ENCODE data around the gene OXER1.

OXER1 gene

DNA sequence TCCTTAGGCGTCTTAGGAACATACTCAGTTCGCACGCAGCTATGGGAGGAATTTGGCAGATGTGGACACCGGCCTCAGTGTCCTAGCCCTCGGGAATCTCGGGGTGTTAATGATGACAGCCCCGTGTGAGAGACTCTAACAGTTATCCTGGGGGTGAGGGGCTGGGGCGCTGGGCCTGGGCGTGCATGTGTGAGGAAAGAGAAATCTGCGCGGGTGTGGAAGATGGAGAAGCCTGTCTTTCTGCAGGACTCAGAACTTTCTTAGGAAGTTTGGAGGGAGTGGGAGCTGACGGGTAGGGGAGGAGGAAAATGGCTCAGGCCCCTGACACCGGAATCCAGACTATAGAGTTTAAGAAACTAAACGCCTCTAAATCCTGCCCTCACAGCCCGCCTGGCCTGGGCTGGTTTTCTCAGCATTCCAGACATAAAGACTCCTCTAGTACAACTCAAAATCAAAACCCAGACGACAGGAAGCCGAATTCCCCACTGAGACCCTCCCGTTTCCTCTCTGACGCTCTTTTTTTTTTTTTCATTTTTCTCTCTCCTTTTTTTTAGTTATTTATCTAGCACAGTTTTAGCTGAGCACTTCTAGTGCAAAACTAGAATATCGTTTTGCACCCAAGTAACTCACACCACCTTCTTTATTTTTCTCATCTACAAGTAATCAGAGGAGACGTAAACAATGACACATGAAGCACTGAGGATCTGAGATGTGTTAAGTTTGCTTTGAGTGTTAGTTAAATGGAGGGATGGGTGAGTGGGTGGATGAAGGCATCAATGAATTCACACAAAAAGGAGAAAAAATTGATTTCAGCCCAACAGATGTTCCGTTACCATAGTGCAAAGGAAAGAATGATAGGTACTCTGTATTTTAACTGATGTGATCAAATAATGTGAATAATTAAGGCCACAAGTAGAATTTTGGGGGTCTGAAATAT, 29.7 kb upstream of the OXER1 start:
- DNase-seq (ENCODE audit: low read depth): no peak

DNA sequence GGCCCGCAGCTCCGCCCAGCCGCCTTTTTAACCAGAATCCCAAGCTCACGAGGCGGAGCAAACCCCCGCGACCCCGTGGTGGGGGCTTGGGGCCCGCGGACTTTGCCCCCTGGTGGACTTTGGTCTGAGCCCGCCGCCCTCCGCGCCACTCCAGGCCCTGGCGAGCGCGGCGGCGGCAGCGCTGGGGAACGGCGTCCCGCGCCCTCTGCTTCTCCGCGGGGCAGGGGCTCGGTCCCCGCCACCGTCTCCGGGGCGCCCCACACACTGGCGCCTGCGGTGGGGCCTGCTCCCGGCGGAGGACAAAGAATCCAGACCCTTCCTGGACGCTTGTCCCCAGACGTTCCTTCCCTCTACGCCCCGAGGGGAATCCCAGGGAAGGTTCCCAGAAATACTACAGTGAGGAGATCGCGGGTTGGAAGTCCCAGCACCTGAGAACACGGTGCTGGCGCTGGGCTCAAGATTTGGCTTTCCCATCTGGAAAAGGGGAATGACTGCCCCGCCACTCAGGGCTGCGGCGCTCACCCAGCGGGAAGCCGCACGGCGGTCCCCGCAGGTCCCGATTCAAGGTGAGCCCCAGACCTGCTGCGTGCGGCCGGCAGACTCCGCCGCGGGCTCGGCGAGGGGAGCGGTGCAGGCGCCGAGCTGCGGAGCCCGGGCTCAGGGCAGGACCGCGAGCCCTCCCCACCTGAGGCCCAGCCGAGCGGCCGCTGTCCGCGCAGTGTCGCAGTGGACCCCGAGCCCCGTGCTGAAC, 28.8 kb upstream of the OXER1 start, which contains the start of gene HAAO:
Gene HAAO (minus strand): TSS at position 1 of the 751 bp plus-strand sequence. CDS start 47 bp downstream, outside the sequence.
- no peak for DNase-seq (ENCODE audit: low read depth)

DNA sequence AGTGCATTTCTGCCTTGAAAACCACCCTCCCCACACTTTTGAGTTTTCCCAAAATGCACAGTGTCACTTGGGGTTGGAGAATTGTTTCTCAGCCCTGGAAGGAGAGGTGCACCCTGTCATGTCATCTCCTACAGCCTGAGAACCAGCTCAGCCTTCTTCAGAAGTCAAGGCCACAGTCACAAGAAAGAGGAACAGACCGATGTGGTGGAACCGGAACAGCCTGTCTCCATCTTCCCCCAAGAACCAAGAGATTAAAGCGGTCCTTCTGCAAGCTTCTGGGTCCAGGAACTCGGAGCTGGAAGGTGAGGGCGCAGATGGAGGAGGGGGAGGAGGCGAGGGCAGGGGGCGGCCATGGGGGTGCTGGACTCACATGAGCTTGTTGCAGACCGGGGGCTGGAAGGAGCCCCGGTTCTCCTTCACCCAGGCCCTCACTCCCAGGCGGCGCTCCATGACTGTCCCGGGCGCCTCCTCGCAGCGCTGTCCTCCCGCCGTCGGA, 28.2 kb upstream of the OXER1 start:
- DNase-seq (ENCODE audit: low read depth): no peak

DNA sequence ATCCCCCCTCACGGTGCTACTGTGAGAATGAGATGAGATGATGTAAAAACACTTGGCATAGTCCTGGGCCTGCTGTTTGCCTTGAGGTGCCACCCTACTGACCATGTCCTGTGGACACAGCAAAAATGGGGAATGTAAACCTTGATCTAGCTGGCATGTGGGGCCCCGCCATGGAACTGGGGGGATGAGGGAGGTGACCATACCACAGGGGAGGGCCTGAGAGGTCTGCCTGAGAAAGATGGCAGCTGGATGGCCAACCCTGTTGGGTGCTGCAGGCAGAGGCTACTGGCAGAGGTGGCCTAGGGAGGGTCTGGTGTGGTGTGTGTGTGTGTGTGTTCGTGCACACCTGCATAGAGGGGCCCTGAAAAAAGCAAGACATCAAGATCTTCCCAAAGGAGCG, 27.7 kb upstream of the OXER1 start:
- DNase-seq (ENCODE audit: low read depth): no peak

DNA sequence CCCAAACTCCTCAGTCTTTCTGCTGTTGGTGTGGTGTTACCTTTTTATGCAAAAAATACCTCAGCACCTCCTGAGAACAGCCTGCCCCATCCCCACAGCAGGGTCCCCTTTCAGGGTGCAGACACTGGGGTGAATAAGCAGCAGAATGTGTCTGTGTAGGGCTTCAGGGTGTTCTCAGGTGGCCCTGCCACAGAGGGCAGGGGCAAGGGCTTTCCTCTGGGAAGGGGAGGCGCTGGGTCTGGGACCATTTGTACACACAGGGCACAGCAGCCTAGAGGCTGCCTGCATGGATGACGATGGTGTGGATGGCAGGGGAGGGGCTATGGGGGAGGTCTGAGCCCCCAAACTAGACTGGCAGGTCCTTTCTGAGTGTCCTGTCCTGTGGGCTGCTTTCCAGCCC, 25.8 kb upstream of the OXER1 start:
- DNase-seq (ENCODE audit: low read depth): no peak

DNA sequence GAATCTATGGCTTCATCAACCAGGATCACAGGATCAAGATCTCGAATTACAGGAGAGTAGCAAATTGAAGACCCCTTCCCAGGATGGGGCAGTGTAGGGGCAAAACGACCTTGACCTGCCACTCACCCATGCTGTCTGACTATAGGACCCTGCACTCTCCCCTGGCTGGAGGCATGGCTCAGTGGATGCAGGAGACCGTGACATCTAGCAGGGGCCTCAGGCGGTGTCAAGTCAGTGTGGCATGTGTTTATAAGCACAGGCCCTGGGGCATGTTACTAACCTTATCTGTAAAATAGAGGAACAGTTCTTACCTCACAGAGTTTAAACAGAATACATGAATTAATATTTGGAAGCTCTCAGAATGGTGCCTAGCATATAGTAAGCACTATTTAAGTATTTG, 24.9 kb upstream of the OXER1 start:
- no peak for DNase-seq (ENCODE audit: low read depth)

DNA sequence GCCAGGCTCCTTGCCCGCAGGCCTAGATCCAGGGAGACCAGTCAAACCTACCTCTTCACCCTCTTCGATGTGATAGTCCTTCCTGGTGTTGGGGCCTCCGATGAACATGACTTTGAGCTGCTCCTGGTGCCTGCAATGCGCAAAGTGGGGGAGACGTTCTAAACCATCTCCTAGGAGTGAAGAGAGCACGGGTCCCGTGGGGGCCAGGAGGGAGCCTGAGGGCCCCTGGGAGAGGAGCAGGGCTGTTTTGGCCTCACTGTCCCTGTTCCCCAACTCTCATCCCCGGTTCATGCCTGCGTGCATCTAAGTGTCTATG, 24.5 kb upstream of the OXER1 start:
- no peak for DNase-seq (ENCODE audit: low read depth)

DNA sequence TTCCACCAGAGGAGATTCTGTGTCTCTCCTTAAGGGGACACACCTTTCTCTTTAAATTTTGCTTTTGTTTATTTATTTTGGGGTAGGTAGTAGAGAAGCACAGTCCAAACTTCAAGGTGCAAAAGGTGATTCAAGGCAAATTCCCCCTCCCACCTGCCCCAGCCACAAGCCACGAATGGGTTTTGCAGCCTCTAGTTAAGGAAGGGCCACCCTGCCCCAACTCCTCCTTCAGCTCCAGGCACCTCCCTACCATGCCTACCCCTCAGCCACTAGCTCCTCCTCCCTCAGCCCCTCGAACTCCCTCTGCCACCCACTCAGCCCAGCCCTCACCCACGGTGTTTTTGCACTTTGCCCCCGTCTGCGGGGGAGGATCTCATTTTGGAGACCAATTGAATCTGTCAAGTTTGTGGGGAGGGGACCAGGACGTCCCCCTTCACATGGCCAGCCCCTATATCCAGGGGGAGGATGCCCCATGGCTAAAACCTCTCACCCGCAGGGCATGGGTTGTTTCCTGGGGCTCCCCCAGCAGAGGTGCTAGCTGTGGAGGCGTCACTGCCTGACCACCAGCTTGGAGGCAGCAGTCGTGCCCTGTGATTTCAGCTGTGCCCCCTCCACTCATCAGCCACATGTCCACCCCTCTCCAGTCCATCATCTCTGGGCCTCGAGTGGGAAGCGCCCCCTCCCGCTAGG, 24.0 kb upstream of the OXER1 start:
- DNase-seq (ENCODE audit: low read depth): no peak

DNA sequence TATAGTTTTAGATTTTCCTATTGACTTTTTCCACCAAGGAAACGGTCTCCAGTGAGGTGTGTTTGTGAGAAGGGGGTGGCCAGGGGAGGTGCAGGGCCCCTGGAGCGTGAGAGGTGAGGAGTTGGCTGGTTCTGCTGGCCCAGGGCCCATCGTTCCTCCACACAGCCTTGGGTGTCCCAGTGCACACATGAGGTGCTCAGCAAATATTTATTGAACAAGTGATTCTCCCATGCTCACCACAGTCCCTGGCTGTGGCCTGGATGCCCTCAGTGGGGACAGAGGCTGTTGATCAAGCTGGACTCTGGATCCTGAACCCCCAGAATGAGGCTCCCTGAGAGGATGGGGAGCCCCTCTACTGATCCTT, 23.5 kb upstream of the OXER1 start:
- no peak for DNase-seq (ENCODE audit: low read depth)

DNA sequence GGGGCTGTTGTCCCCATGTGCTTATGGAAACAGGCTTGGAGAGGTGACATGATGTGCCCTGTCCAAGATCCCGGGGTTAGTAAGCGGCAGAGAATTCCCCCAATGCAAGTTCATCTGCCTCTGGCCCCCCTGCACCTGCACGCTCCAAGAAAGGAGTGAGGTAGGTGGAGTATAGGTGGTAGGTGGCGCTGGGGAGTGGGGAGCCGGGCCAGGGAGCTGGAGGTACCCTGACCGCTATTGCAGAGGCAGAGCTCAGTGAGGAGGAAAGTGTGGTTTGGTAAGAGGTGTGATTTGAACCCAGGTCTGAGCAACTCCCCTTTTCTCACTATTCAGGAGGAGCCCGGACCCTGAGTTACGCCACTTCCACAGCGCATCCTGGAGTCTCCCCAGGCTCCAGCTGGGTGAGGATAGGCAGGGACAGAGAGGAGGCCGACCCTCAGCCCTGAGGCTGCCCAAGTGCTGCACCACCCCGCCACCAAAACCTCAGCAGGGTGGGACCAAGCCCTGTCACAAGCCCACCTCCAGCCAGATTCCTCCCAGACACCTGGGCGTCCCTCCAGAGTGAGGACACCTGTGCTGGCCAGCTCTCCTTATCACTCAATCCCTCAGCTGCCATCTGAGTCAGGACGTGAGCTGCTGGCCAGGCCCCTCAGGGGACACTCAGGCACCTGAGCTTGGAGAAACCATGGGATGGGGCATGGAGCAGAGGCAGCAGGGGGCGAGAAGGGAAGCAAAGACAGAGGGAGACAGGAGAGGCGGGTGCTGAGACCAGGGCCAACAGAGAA, 22.8 kb upstream of the OXER1 start:
- DNase-seq (ENCODE audit: low read depth): no peak

DNA sequence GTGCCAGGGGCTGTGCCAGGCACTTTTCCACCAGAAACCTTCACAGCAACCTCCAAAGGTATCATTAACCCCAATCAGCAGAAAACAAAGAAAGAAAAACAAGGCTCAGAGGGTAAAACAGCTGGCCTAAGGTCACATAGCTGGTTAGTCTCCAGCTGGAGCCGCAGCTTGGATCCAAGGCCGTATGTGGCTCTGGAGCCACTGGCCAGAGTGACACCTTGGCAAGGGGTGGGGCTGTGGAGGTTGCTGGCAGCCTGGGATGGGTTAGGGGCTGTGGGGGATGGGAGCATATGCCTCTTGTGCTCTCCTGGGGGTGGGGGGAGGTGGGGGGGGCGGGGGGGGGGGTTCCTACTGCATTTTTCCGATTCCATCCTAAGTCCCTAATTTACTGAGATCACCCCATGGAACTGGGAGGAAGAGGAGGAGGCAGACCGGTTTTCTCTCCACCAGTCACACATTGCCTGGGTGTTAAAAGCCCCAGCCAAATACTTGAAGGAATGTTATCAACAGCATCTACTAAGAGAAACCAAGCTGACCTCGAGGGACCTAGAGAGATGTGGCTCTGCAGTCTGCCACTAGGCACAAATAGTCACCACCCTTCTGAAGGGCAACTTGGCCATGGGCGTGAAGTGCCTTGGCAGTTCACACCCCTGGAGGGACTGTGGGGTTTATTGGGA, 20.4 kb upstream of the OXER1 start:
- DNase-seq (ENCODE audit: low read depth): no peak

DNA sequence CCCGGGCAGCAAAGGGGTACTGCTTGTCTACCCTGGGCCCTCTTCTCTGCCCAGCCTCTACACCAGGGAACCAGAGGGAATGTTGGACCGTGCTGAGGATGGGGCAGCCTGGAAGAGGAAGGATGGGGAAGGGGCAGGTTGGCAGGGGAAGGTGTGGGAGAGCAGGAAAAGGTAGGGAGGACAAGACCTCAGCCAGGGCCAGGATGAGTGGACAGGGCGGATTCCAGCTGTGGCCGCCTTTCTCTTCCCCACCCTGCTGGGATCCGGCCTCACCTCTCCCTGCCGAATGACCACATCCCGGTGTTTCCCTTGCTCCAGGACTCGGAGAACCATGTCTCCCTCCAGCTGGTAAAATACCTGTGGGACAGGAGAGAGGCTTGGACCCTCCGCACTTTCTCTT, 19.6 kb upstream of the OXER1 start:
- no peak for DNase-seq (ENCODE audit: low read depth)

DNA sequence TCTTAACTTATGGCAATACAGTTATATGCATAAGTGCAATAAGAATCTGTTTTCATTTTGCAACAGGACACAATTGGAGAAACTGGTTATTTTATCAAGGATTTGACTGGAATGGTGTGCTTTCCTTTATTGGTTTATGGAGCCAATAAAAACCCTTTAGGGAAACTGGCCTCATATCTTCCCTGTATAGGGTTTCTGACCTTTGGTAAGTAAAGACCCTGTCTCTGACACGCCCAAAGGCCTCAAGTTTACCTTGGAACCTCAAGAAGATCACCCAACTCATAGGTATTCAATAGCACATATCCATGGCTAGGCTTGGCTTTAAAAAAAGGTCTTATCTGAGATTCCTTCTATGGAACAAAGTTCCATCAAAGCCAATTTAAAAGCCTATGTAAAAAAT, 17.2 kb upstream of the OXER1 start:
- no peak for DNase-seq (ENCODE audit: low read depth)

DNA sequence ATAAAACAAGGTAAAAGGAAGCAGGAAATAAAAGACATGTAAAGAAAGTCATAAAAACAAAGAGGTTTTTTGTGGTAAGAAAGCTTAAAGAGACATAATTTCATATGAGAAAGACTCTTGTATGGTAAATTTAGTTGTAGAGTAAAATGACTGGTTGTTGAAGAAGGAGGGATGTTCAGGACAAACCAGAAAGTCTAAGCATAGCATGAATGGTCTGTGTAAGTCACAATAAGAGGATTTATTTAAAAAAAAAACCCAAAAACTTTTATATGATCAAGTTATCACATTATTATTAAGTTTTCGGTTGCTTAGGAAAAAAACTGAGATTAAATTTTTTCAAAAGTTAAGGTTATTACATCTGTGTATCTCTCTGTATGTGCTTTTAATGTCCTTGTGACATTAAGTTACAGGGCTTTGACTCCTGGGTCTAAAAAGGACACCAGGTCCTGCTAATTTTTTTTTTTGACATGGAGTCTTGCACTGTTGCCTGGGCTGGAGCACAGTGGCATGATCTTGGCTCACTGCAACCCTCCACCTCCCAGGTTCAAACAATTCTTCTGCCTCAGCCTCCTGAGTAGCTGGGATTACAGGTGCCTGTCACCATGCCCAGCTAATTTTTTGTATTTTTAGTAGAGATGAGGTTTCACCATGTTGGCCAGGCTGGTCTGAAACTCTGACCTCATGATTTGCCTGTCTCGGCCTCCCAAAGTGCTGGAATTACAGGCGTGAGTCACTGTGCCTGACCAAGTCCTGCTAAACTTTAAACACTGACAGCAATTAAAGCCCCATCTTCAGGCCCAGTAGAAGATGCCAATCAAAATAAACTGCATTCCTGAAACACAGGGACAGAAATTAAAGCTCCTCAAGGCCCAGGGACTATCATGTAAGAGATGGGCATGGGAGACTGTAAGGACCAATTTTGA, 14.2 kb upstream of the OXER1 start:
- DNase-seq (ENCODE audit: low read depth): no peak

DNA sequence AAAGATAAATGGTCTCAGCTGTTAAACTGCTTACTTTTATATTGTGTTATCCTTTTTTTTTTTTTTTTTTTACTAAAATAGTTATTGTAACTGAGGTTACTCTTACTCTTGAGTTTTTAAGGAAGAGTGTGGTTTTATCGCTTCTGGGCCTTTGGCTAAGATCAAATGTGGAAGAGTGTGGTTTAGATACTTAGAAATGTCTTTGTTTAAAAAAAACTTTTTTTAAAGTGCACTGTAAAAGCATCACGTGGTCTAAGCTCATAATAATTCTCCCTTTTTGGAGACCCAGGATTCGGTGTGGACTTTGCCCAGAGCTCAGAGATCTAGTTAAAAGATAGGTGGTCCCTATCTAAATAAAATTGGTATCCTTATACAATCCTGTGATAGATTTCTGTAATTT, 11.9 kb upstream of the OXER1 start:
- no peak for DNase-seq (ENCODE audit: low read depth)

DNA sequence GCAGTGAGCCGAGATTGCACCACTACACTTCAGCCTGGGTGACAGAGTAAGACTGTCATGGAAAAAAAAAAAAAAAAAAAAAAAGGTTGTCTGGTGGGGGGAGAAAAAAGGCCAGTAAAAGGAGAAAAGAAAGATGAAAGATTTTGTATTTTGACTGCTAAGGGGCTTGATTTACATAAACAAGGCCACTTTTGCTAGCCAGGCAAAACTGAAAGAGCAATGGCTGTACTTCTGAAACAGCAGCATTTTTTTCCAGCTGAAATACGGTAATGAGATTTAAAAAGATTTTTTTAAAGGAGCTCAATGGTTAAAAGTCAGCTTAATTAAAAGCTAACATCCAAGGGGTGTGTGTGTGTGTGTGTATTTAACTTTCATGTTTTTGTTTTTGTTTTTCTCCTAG, 11.3 kb upstream of the OXER1 start:
- DNase-seq (ENCODE audit: low read depth): no peak

DNA sequence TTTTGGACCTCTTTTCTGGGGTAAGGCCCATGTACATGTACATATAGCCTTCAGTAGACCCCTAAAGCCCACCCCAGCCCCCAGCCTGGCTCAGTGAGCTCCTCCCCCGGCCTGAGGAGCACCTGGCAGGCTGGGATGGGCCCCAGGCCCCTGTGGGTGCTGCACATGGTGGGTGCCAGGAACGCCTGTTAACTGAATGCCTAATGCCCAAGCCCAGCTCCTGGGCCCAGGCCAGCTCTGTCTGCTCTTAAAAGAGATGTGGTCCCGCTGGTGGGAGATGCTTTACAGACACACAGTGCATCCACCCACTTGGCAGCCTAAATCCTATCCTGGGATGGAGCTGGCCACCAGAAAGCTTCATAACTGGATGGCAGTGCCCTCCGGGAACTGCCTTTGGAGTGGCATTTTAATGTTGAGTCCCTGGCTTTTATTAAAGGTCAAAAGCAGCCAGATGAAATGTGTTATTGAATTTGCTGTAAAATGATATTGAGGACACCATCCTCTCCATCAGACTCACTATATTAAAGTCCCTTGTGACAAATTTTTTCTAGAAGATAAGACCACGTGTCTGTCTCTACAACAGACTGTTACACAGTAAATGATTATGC, 7.7 kb upstream of the OXER1 start:
- no peak for DNase-seq (ENCODE audit: low read depth)

DNA sequence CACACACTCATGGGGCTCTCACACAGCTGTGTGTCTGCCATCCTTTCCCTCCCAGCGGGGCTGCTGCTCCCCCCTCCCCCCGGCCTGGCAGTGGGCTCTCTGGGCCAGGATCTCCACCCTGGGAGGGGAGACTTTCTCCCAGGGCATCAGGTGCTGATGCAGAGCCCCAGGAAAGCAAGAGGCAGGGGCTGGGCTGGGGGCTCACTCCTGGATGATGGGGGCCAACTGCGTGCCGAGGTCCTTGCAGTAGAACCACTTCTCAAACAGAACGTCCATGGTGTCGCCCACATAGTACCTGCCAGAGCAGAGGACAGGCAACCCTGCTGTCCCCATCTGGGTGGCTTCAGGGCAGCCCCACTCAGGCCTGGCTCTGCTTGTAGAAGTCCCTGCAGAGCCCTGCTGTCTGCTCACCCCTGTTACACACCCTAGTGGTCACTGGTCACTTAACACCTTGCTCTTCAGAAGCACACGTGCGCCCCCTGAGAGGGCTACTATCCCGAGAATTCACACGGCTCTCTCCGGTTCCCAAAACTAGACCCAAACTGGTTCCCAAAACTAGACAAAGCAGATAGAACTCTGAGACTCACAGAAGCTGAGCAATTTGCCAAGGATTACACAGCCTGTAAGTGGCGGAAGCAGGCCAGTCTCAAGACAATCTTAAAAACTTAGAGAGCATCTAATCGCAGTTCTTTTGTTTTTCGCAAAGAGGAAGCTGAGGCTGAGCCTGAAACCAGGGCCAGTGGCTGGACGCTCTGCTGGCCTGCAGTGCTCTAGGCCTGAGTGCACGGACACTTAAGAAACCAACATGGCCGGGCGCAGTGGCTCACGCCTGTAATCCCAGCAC, 6.6 kb upstream of the OXER1 start:
- DNase-seq (ENCODE audit: low read depth): no peak

Data from GM04503 (cell line).